H1 (cell line): ENCODE data around the gene RFT1. TPM values are rescaled to one million over a fixed set of nuclear protein-coding genes. Genes with fewer than 3 reads are reported as not detected.
A peak's percentile ranks its signal among the peaks of the same experiment; 100 is the strongest.

Source experiments
- CTCF ChIA-PET: fragments of 300-600 bp; sonication (Branson Sonifier 250); formaldehyde crosslinking; loops from one replicate; lab custom pipeline; 2021; ENCODE audit not compliant: partially characterized antibody; lab: Charles Lee
- POLR2A ChIA-PET: fragments of 300-600 bp; sonication (Branson Sonifier 250); formaldehyde crosslinking; loops from one replicate; lab custom pipeline; 2021; ENCODE audit warnings: inconsistent platforms; ENCODE audit not compliant: partially characterized antibody; lab: Charles Lee
- DNase-seq, 2 experiments: peaks; one replicate each; pipeline versions ENCODE4 v3.0.0 to v3.0.0-alpha.2; 2010 to 2022; ENCODE audit warnings: low spot score in 2 of 2, low read depth in 1 of 2, mixed read lengths in 1 of 2
- FAIRE-seq: peaks from 2 replicates; lab custom pipeline; 2011; peaks lifted over from hg19 to GRCh38; lab: Jason Lieb, UNC
- H2AFZ ChIP-seq: 2 replicates; pipeline ENCODE4 v1.8.1; 2012; ENCODE audit warnings: low read length, inconsistent platforms
- H2AK5ac ChIP-seq: 2 replicates; pipeline ENCODE4 v1.6.1; 2013; ENCODE audit warnings: low read depth, low read length
- H2BK120ac ChIP-seq: replicated peaks from 2 replicates; pipeline ENCODE3; 2013; ENCODE audit warnings: low read depth, low read length, inconsistent platforms
- H2BK12ac ChIP-seq: 2 replicates; pipeline ENCODE4 v1.6.1; 2013; ENCODE audit warnings: low read depth, low read length
- H2BK15ac ChIP-seq: 2 replicates; pipeline ENCODE4 v1.6.1; 2013; ENCODE audit warnings: low read length
- H2BK20ac ChIP-seq: 2 replicates; pipeline ENCODE4 v1.6.1; 2013; ENCODE audit warnings: low read length
- H2BK5ac ChIP-seq: 2 replicates; pipeline ENCODE4 v1.6.1; 2013; ENCODE audit warnings: low read depth, low read length
- H3K14ac ChIP-seq: 2 replicates; pipeline ENCODE4 v1.6.1; 2013; ENCODE audit warnings: inconsistent platforms; ENCODE audit not compliant: insufficient read length
- H3K18ac ChIP-seq: 2 replicates; pipeline ENCODE4 v1.6.1; 2013; ENCODE audit warnings: low read length; ENCODE audit errors: extremely low read depth
- H3K23ac ChIP-seq: 2 replicates; pipeline ENCODE4 v1.6.1; 2013; ENCODE audit warnings: inconsistent platforms; ENCODE audit not compliant: insufficient read length
- H3K23me2 ChIP-seq: 2 replicates; pipeline ENCODE4 v1.6.1; 2013; ENCODE audit warnings: low read depth, low read length
- H3K27ac ChIP-seq: 2 replicates; pipeline ENCODE4 v1.6.1; 2011; ENCODE audit warnings: low read depth, low read length, inconsistent platforms
- H3K27me3 ChIP-seq, 4 experiments: replicated peaks in 1 of 4; 1 replicate in 1 of 4; 2 replicates in 3 of 4; pipeline versions ENCODE4 v1.6.1 to v1.8.1; 2011 to 2013; ENCODE audit warnings: low read length in 3 of 4, mild to moderate bottlenecking in 3 of 4, inconsistent platforms in 2 of 4, mixed read lengths in 2 of 4, moderate library complexity in 1 of 4; ENCODE audit not compliant: control insufficient read depth in 3 of 4, insufficient read depth in 3 of 4; ENCODE audit errors: extremely low read depth in 1 of 4
- H3K36me3 ChIP-seq, 4 experiments: 2 replicates each; pipeline versions ENCODE4 v1.6.1 to v1.8.1; 2011 to 2013; ENCODE audit warnings: mild to moderate bottlenecking in 4 of 4, low read length in 3 of 4, moderate library complexity in 2 of 4, control low read depth in 1 of 4, inconsistent platforms in 1 of 4; ENCODE audit not compliant: insufficient read depth in 4 of 4, control insufficient read depth in 2 of 4
- H3K4ac ChIP-seq: replicated peaks from 2 replicates; pipeline ENCODE3; 2013; ENCODE audit warnings: low read length, low read depth, mixed read lengths, inconsistent platforms; ENCODE audit not compliant: insufficient read length
- H3K4me1 ChIP-seq, 4 experiments: replicated peaks in 1 of 4; 1 replicate in 1 of 4; 2 replicates in 3 of 4; pipeline versions ENCODE4 v1.6.1 to v1.8.1; 2011 to 2013; ENCODE audit warnings: low read length in 3 of 4, inconsistent platforms in 2 of 4, mixed read lengths in 1 of 4; ENCODE audit not compliant: insufficient read depth in 4 of 4, control insufficient read depth in 3 of 4
- H3K4me2 ChIP-seq, 2 experiments: 2 replicates each; pipeline versions ENCODE4 v1.6.1 to v1.8.1; 2011 to 2013; ENCODE audit warnings: low read depth in 2 of 2, low read length in 2 of 2, control low read depth in 1 of 2, inconsistent platforms in 1 of 2, mild to moderate bottlenecking in 1 of 2; ENCODE audit not compliant: insufficient read depth in 1 of 2
- H3K4me3 ChIP-seq, 4 experiments: fragments of 200-600, 300-600 bp in 1 of 4; sonication (generic), shearing (Covaris generic), sonication (Bioruptor Twin) in 1 of 4; 2 replicates each; pipeline versions ENCODE4 v1.5.1 to v1.8.1; 2011 to 2016; ENCODE audit warnings: low read length in 4 of 4, low read depth in 3 of 4, control low read depth in 2 of 4, inconsistent platforms in 2 of 4, mild to moderate bottlenecking in 2 of 4, mixed read lengths in 1 of 4, moderate library complexity in 1 of 4; ENCODE audit not compliant: insufficient read depth in 2 of 4; ENCODE audit errors: extremely low read depth in 1 of 4
- H3K56ac ChIP-seq: replicated peaks from 2 replicates; pipeline ENCODE3; 2013; ENCODE audit warnings: low read depth, mild to moderate bottlenecking, mixed read lengths, low read length, inconsistent platforms; ENCODE audit not compliant: insufficient read length
- H3K79me1 ChIP-seq: 2 replicates; pipeline ENCODE4 v1.6.1; 2013; ENCODE audit warnings: low read depth, low read length, control low read depth
- H3K79me2 ChIP-seq, 2 experiments: 2 replicates each; pipeline versions ENCODE4 v1.6.1 to v1.8.1; 2012 to 2013; ENCODE audit warnings: low read length in 2 of 2, mild to moderate bottlenecking in 2 of 2, inconsistent platforms in 1 of 2; ENCODE audit not compliant: insufficient read depth in 2 of 2, control insufficient read depth in 1 of 2
- H3K9ac ChIP-seq, 4 experiments: replicated peaks in 1 of 4; 1 replicate in 1 of 4; 2 replicates in 3 of 4; pipeline versions ENCODE4 v1.6.1 to v1.8.1; 2011 to 2013; ENCODE audit warnings: low read depth in 3 of 4, low read length in 3 of 4, control low read depth in 2 of 4, mild to moderate bottlenecking in 2 of 4, moderate library complexity in 2 of 4, inconsistent platforms in 1 of 4; ENCODE audit errors: extremely low read depth in 1 of 4
- H3K9me3 ChIP-seq, 2 experiments: 2 replicates each; pipeline versions ENCODE4 v1.6.1 to v1.8.1; 2012 to 2013; ENCODE audit warnings: mild to moderate bottlenecking in 2 of 2, moderate library complexity in 2 of 2, control low read depth in 1 of 2, inconsistent platforms in 1 of 2, low read depth in 1 of 2, low read length in 1 of 2, mixed read lengths in 1 of 2; ENCODE audit not compliant: insufficient read depth in 2 of 2
- H4K20me1 ChIP-seq, 2 experiments: replicated peaks in 1 of 2; 2 replicates each; pipeline versions ENCODE3 to v1.8.1; 2011 to 2013; ENCODE audit warnings: inconsistent platforms in 2 of 2, low read length in 2 of 2, mild to moderate bottlenecking in 1 of 2; ENCODE audit not compliant: insufficient read depth in 2 of 2, control insufficient read depth in 1 of 2
- H4K5ac ChIP-seq: 2 replicates; pipeline ENCODE4 v1.6.1; 2013; ENCODE audit warnings: low read length, low read depth, mixed read lengths, inconsistent platforms; ENCODE audit not compliant: insufficient read length
- H4K8ac ChIP-seq: 2 replicates; pipeline ENCODE4 v1.8.0; 2013; ENCODE audit warnings: mild to moderate bottlenecking, moderate library complexity, low read length, inconsistent platforms; ENCODE audit not compliant: insufficient read depth; ENCODE audit errors: extremely low read depth
- H4K91ac ChIP-seq: replicated peaks from 2 replicates; pipeline ENCODE3; 2013; ENCODE audit warnings: low read length, mixed read lengths, inconsistent platforms; ENCODE audit not compliant: insufficient read length
- CBX5 ChIP-seq: fragments of 300-800, 300-1000 bp; sonication (generic); IDR thresholded peaks from 2 replicates; pipeline ENCODE4 v1.7.1; 2016; ENCODE audit warnings: antibody characterized with exemption, low read length, low read depth
- CEBPB ChIP-seq: IDR thresholded peaks from 2 replicates; pipeline ENCODE4 v1.6.1; 2012; ENCODE audit warnings: low read depth, low read length
- CTBP2 ChIP-seq: IDR thresholded peaks from 2 replicates; pipeline ENCODE4 v1.7.0; 2011; ENCODE audit warnings: borderline replicate concordance, mild to moderate bottlenecking, moderate library complexity, mixed read lengths, low read length; ENCODE audit not compliant: insufficient read depth, insufficient read length
- EP300 ChIP-seq, 2 experiments: IDR thresholded peaks; 1 replicate in 1 of 2; 2 replicates in 1 of 2; pipeline ENCODE4 v1.6.1; 2011 to 2012; ENCODE audit warnings: low read depth in 2 of 2, low read length in 2 of 2, mild to moderate bottlenecking in 2 of 2, borderline replicate concordance in 1 of 2, inconsistent platforms in 1 of 2, moderate library complexity in 1 of 2
- KDM1A ChIP-seq: fragments of 200-600, 300-600 bp; sonication (generic); IDR thresholded peaks from 2 replicates; pipeline ENCODE4 v1.7.1; 2016; ENCODE audit warnings: mild to moderate bottlenecking, low read length, borderline replicate concordance
- KDM5A ChIP-seq: fragments of 200-600 bp; IDR thresholded peaks from 2 replicates; pipeline ENCODE4 v1.7.1; 2012; ENCODE audit warnings: mild to moderate bottlenecking, low read length, inconsistent platforms, mixed read lengths
- SIRT6 ChIP-seq: IDR thresholded peaks from one replicate; pipeline ENCODE4 v1.7.1; 2012; ENCODE audit warnings: low read length, inconsistent platforms
- SRF ChIP-seq: IDR thresholded peaks from 2 replicates; pipeline ENCODE4 v1.6.1; 2011; ENCODE audit warnings: mild to moderate bottlenecking, low read depth, low read length, moderate library complexity
- WGBS, 2 experiments: shearing (Covaris generic) in 1 of 2; methylation state at CpG; one replicate each; pipeline versions ENCODE4 v1.1.6 to v1.1.7; 2013 to 2015; ENCODE audit warnings: low lambda C conversion rate in 2 of 2, mixed read lengths in 2 of 2, inconsistent platforms in 1 of 2, low coverage in 1 of 2, missing lambda C conversion rate in 1 of 2; ENCODE audit not compliant: insufficient replicate concordance in 2 of 2, insufficient coverage in 1 of 2, insufficient read length in 1 of 2; ENCODE audit errors: extremely low coverage in 1 of 2, missing lambda C conversion rate in 1 of 2; 5-methylcytosine and 5-hydroxymethylcytosine counted together
- polyA plus RNA-seq, 7 experiments: library from polyadenylated mRNA; depleted of rRNA in 3 of 7; stranded (reverse) in 5 of 7; unstranded in 2 of 7; fragments of >200 nt in 5 of 7; fragments of 200-250 nt in 2 of 7; gene quantifications; 1 replicate in 5 of 7; 2 replicates in 1 of 7; 4 replicates in 1 of 7; pipeline versions ENCODE4 v1.2.1 to v1.2.3, GENCODE V29; 2011 to 2013; ENCODE audit warnings: missing spikeins in 2 of 7, mixed read lengths in 2 of 7
- total RNA-seq: library from RNA; stranded (reverse); fragmentation: NEBNext Ultra II Directional; extraction: Animal tissue kit (Norgen Biotek cat#: 25700); gene quantifications from 2 replicates; pipeline ENCODE4 v1.2.1, GENCODE V29; 2021
- TF ChIP-seq, protein P1 (sequence below): IDR thresholded peaks from 2 replicates; pipeline ENCODE4 v1.6.1; 2012; ENCODE audit warnings: low read length, inconsistent platforms
- TF ChIP-seq, protein P2 (sequence below): IDR thresholded peaks from 2 replicates; pipeline ENCODE4 v1.6.1; 2012; ENCODE audit warnings: inconsistent platforms

Gene RFT1
- total and polyA plus RNA-seq, 2 of the 8 experiments (the other 6 are each of a cell fraction or from before 2014, with no cell fraction given), result 27.7 to 42.4 TPM

DNA sequence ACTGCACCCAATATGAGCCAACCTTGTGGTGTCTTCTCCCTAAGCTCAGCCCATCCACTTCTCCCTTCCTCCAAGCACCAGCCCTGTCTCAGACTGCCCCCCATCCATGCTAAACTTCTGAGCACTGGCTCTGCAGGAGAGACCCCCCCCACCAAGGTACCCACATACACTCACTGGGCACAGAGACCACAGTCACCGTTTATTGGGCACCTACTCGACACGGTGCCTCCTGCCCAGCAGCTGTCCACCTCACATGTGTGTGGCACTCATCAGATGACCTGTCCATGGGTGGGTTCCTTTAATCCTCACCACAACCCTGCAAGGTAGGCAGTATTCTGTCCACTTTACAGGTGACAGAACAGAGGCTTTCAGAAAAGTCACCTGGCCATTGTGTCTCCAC is 62.1 kb downstream of the RFT1 start:
- Histone ChIP-seq H4K20me1 (no peaks in the 10 kb centered on the region), H4K5ac (no peak overlapping the region), H2BK20ac (no peak overlapping the region), H3K9me3 (no peaks in the 10 kb centered on the region), H3K4me3 (no peak overlapping the region), H3K27me3 (peaks cover 0 to 2% (median 0%) of the 10 kb centered on the region in 4 experiments; a peak in 3 of 7 replicates), H3K27ac (no peak overlapping the region), H3K14ac (no peak overlapping the region), H2BK12ac (no peak overlapping the region), H3K23me2 (peaks cover 6% of the 10 kb centered on the region; the same call in 1 of the 2 replicates), H3K23ac (no peak overlapping the region), H3K79me1 (no peaks in the 10 kb centered on the region), H2BK15ac (no peak overlapping the region), H4K8ac (no peak overlapping the region), H4K91ac (no peak overlapping the region), H2BK5ac (no peak overlapping the region), H2AFZ (no peak overlapping the region), H3K56ac (no peak overlapping the region), H2BK120ac (no peak overlapping the region), H2AK5ac (0 out of 2 replicates have a peak overlapping the region, but pooled peaks have one; percentile 55), H3K9ac (no peak overlapping the region), H3K4ac (no peak overlapping the region), H3K36me3 (no peaks in the 10 kb centered on the region), H3K18ac (no peak overlapping the region), H3K4me2 (no peak overlapping the region), H3K4me1 (peaks cover 0 to 8% (median 3%) of the 10 kb centered on the region in 4 experiments; a peak in 5 of 7 replicates), H3K79me2 (no peaks in the 10 kb centered on the region)
- TF ChIP-seq SRF (no peak), CTBP2 (no peak), KDM1A (no peak), EP300 (IDR thresholded peaks at IDR 0.05; ENCODE audit: borderline replicate concordance in 1 of 2, low read depth in 2 of 2, low read length in 2 of 2) (no peak), CEBPB (no peak), CBX5 (no peak), KDM5A (no peak), SIRT6 (no peak)
- TF ChIP-seq, protein P1, sequence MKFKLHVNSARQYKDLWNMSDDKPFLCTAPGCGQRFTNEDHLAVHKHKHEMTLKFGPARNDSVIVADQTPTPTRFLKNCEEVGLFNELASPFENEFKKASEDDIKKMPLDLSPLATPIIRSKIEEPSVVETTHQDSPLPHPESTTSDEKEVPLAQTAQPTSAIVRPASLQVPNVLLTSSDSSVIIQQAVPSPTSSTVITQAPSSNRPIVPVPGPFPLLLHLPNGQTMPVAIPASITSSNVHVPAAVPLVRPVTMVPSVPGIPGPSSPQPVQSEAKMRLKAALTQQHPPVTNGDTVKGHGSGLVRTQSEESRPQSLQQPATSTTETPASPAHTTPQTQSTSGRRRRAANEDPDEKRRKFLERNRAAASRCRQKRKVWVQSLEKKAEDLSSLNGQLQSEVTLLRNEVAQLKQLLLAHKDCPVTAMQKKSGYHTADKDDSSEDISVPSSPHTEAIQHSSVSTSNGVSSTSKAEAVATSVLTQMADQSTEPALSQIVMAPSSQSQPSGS, result no peak
- TF ChIP-seq, protein P2, sequence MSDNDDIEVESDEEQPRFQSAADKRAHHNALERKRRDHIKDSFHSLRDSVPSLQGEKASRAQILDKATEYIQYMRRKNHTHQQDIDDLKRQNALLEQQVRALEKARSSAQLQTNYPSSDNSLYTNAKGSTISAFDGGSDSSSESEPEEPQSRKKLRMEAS, result no peak
- 92% methylated on average over 3 of the region's 3 CpGs; no CpG with 5 or more reads in 1 of the 2 experiments for WGBS, 2 experiments
- ChIA-PET POLR2A (interaction anchor here (0.6 kb wide), 1 partner anchor 59 kb away, joined by 3 read pairs; no protein-coding TSS in a partner anchor), CTCF (interaction anchor here (1.0 to 5.6 kb wide), 4 partner anchors 21 to 219 kb away, joined by 3 to 20 read pairs (median 4); no protein-coding TSS in a partner anchor)
- FAIRE-seq (no peak), DNase-seq (no peak)
